GM19193 (cell line): Measurements from ENCODE around the gene TMEM263.

Experiments
- POLR2A ChIP-seq: IDR thresholded peaks from 4 replicates; pipeline ENCODE4 v1.6.1; 2011; ENCODE audit not compliant: insufficient read depth, insufficient read length; ENCODE audit errors: extremely low read depth

The TMEM263 gene

GRCh38 chr12:106976668-106977067 is 21.0 kb downstream of the TMEM263 start:
- TF ChIP-seq POLR2A, result no peak

- no peak for TF ChIP-seq POLR2A
These were observed 22.5 kb downstream of the TMEM263 start for GRCh38 chr12:106978035-106978800.

GRCh38 chr12:106980944-106981343 is 25.2 kb downstream of the TMEM263 start:
- no peak for TF ChIP-seq POLR2A

- TF ChIP-seq POLR2A, result no peak
These were observed 26.1 kb downstream of the TMEM263 start for GRCh38 chr12:106981788-106982187.

- TF ChIP-seq POLR2A, result no peak
These were observed 26.5 kb downstream of the TMEM263 start for GRCh38 chr12:106982229-106982628.

GRCh38 chr12:106984588-106985137 is 29.0 kb downstream of the TMEM263 start:
- TF ChIP-seq POLR2A, result no peak

- TF ChIP-seq POLR2A, result no peak
These were observed 29.8 kb downstream of the TMEM263 start for GRCh38 chr12:106985479-106985878.

GRCh38 chr12:106986135-106986534 is 30.4 kb downstream of the TMEM263 start:
- TF ChIP-seq POLR2A, result no peak

GRCh38 chr12:106986625-106987389 is 31.1 kb downstream of the TMEM263 start, which contains the start of gene MTERF2:
Gene MTERF2 (minus strand): TSS chr12:106987146. CDS start chr12:106978714, 8,432 bp downstream.
- peak; percentile 66 for TF ChIP-seq POLR2A

- TF ChIP-seq POLR2A, result no peak
These were observed 32.1 kb downstream of the TMEM263 start for GRCh38 chr12:106987846-106988245.

- TF ChIP-seq POLR2A, result no peak
These were observed 39.0 kb downstream of the TMEM263 start for GRCh38 chr12:106994579-106995220.

- TF ChIP-seq POLR2A, result no peak
These were observed 42.2 kb downstream of the TMEM263 start for GRCh38 chr12:106997916-106998315.

- no peak for TF ChIP-seq POLR2A
These were observed 43.7 kb downstream of the TMEM263 start for GRCh38 chr12:106999446-106999845.

- no peak for TF ChIP-seq POLR2A
These were observed 51.7 kb downstream of the TMEM263 start for GRCh38 chr12:107007411-107007810.

GRCh38 chr12:107011519-107011918 is 55.8 kb downstream of the TMEM263 start:
- no peak for TF ChIP-seq POLR2A
